Skin of body (tissue), 1 donor: ENCODE measurements around the gene PTGS2. TPM values are rescaled to one million over a fixed set of nuclear protein-coding genes. Genes with fewer than 3 reads are reported as not detected.

ENCODE experiments used
- total RNA-seq: library from RNA; depleted of rRNA; stranded (reverse); fragments of >200 nt; gene quantifications from one replicate; pipeline ENCODE4 v1.2.3, GENCODE V29; 2014

Gene PTGS2
- total RNA-seq, 1 donor from 2014 or later: 18.6 TPM

Other genes starting within 250 kb of the PTGS2 start
- gene PDC, start 219.3 kb downstream of the PTGS2 start, total RNA-seq: not detected
- gene PLA2G4A, start 148.5 kb upstream of the PTGS2 start, total RNA-seq: 24.3 TPM